Loucy (cell line): ENCODE data around the gene PKD2.

Experiments
- EZH2phosphoT487 ChIP-seq: fragments of 200-600 bp; IDR thresholded peaks from 2 replicates; pipeline ENCODE4 v1.6.1; 2018; ENCODE audit warnings: antibody characterized with exemption, mild to moderate bottlenecking, moderate library complexity, borderline replicate concordance
- TF ChIP-seq, protein P1 (sequence below): fragments of 200-600 bp; sonication (generic); conservative IDR thresholded peaks from 2 replicates; pipeline ENCODE4 v1.5.1; 2014; ENCODE audit warnings: mild to moderate bottlenecking, antibody characterized with exemption, low read length

DNA sequence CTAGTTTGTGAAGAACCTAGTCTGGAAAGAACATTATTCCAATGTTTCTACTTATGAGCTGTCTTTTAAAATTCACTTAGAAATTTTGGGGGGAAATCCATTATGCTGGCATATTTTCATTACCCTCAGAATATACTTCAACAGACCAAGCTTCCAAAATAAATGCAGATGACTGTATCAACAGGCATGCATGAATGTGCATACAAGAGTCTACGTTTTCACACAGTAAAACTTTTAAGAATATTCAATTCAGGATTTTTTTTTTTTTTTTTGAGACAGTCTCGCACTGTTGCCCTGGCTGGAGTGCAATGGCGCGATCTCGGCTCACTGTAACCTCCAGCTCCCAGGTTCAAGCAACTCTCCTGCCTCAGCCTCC is 101.3 kb downstream of the PKD2 start:
- TF ChIP-seq, protein P1, sequence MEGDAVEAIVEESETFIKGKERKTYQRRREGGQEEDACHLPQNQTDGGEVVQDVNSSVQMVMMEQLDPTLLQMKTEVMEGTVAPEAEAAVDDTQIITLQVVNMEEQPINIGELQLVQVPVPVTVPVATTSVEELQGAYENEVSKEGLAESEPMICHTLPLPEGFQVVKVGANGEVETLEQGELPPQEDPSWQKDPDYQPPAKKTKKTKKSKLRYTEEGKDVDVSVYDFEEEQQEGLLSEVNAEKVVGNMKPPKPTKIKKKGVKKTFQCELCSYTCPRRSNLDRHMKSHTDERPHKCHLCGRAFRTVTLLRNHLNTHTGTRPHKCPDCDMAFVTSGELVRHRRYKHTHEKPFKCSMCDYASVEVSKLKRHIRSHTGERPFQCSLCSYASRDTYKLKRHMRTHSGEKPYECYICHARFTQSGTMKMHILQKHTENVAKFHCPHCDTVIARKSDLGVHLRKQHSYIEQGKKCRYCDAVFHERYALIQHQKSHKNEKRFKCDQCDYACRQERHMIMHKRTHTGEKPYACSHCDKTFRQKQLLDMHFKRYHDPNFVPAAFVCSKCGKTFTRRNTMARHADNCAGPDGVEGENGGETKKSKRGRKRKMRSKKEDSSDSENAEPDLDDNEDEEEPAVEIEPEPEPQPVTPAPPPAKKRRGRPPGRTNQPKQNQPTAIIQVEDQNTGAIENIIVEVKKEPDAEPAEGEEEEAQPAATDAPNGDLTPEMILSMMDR, result no peak
- no peak for TF ChIP-seq EZH2phosphoT487
